SK-MEL-5 (cell line): Measurements from ENCODE around the gene SYNDIG1. TPM values are rescaled to one million over a fixed set of nuclear protein-coding genes. Genes with fewer than 3 reads are reported as not detected.

Experiments
- DNase-seq: peaks from one replicate; pipeline ENCODE4 v3.0.0-alpha.2; 2016; ENCODE audit warnings: low read depth, low spot score
- in situ Hi-C: cut with HindIII; loops from 2 replicates; pipeline ENCODE4 v1.10.0; 2016; ENCODE audit warnings: low sequenced_read_pairs, high pct_unique_total_duplicates, low pct_unique_long_range_greater_than_20kb
- total RNA-seq: library from RNA; depleted of rRNA; stranded (reverse); fragments of >200 nt; shearing (Covaris generic); gene quantifications from 2 replicates; pipeline ENCODE4 v1.2.3, GENCODE V29; 2014

Gene SYNDIG1
- total RNA-seq, 1 experiment from 2014 or later = not detected

GRCh38 chr20:24674921-24675605, 205.6 kb downstream of the SYNDIG1 start:
- DNase-seq = no peak

GRCh38 chr20:24675651-24676352, 206.4 kb downstream of the SYNDIG1 start:
- in situ Hi-C loops = no loop called here
- DNase-seq = no peak

More at GRCh38 chr20:24674921-24675605, 205.6 kb downstream of the SYNDIG1 start:
- in situ Hi-C loops = no loop called here

GRCh38 chr20:24676353-24676977, 207.0 kb downstream of the SYNDIG1 start:
- in situ Hi-C loops = no loop called here
- DNase-seq = no peak

- DNase-seq = no peak
- in situ Hi-C loops = no loop called here
Measured at GRCh38 chr20:24676978-24677370, 207.5 kb downstream of the SYNDIG1 start.

- DNase-seq = no peak
- in situ Hi-C loops = no loop called here
Measured at GRCh38 chr20:24677626-24678315, 208.3 kb downstream of the SYNDIG1 start.

GRCh38 chr20:24678351-24679106, 209.1 kb downstream of the SYNDIG1 start:
- in situ Hi-C loops = no loop called here
- DNase-seq = no peak

GRCh38 chr20:24679448-24680047, 210.1 kb downstream of the SYNDIG1 start:
- in situ Hi-C loops = no loop called here
- no peak for DNase-seq

GRCh38 chr20:24681634-24682495, 212.4 kb downstream of the SYNDIG1 start:
- DNase-seq = no peak
- in situ Hi-C loops = no loop called here

GRCh38 chr20:24682496-24682985, 213.1 kb downstream of the SYNDIG1 start:
- in situ Hi-C loops = no loop called here

GRCh38 chr20:24683676-24684075, 214.2 kb downstream of the SYNDIG1 start:
- in situ Hi-C loops = no loop called here
- DNase-seq = no peak

More at GRCh38 chr20:24682496-24682985, 213.1 kb downstream of the SYNDIG1 start:
- DNase-seq = no peak

GRCh38 chr20:24684421-24684871, 215.0 kb downstream of the SYNDIG1 start:
- DNase-seq = no peak
- in situ Hi-C loops = no loop called here

- in situ Hi-C loops = no loop called here
Measured at GRCh38 chr20:24684956-24685691, 215.7 kb downstream of the SYNDIG1 start.

GRCh38 chr20:24685736-24686135, 216.3 kb downstream of the SYNDIG1 start:
- in situ Hi-C loops = no loop called here
- no peak for DNase-seq

More at GRCh38 chr20:24684956-24685691, 215.7 kb downstream of the SYNDIG1 start:
- no peak for DNase-seq

GRCh38 chr20:24686156-24686555, 216.7 kb downstream of the SYNDIG1 start:
- no peak for DNase-seq
- in situ Hi-C loops = no loop called here

GRCh38 chr20:24690408-24690807, 221.0 kb downstream of the SYNDIG1 start:
- in situ Hi-C loops = no loop called here
- DNase-seq = no peak
